ENCODE results near the gene TRAK1. TPM values are rescaled to one million over a fixed set of nuclear protein-coding genes. Genes with fewer than 3 reads are reported as not detected.

Gene TRAK1
- polyA plus RNA-seq, 1 donor (not counting 4 experiments of a cell fraction or from before 2014, with no cell fraction given) = 58.2 TPM

DNA sequence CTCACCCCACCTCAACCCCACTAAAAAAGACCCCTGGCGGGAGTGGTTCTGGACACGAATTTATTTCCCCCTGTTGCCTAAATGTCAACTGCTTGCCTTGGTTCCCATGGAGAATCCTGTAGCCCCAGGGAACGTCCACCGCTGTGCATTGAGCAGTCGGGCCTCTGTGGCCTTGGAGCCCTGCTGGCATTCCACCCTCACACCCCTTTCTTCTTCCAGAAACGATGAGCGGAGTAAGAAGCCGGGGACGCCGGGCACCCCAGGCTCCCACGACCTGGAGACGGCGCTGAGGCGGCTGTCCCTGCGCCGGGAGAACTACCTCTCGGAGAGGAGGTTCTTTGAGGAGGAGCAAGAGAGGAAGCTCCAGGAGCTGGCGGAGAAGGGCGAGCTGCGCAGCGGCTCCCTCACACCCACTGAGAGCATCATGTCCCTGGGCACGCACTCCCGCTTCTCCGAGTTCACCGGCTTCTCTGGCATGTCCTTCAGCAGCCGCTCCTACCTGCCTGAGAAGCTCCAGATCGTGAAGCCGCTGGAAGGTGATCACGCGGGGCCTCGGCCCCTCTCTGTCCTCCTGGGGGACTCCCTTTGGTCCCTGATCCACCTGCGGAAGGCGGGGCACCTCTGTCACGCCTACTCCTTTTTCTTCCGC, 111.2 kb downstream of the TRAK1 start:
- Histone ChIP-seq H3K36me3 (ENCODE audit: control insufficient read depth in 2 of 2, extremely low read depth in 1 of 2, insufficient read depth in 2 of 2, low read length in 2 of 2) (peaks cover 37 to 42% of the 10 kb centered on the region in 2 experiments), H3K9ac (ENCODE audit: control insufficient read depth, extremely low read depth, insufficient read depth, low read length) (no peak overlapping the region), H3K27me3 (ENCODE audit: control insufficient read depth, extremely low read depth, insufficient read depth, low read length) (no peaks in the 10 kb centered on the region), H3K9me3 (ENCODE audit: control insufficient read depth, low read depth, low read length) (no peaks in the 10 kb centered on the region), H3K27ac (ENCODE audit: control insufficient read depth, insufficient read depth, low read length) (no peak overlapping the region), H3K9me1 (ENCODE audit: control insufficient read depth, extremely low read depth, insufficient read depth, low read length) (no peaks in the 10 kb centered on the region), H3K4me1 (ENCODE audit: control insufficient read depth, extremely low read depth, insufficient read depth, low read length) (no peaks in the 10 kb centered on the region), H3K4me3 (ENCODE audit: control insufficient read depth in 2 of 3, extremely low read depth in 1 of 3, insufficient read depth in 2 of 3, low read depth in 1 of 3, low read length in 3 of 3) (no peak overlapping the region), H4K20me1 (ENCODE audit: control insufficient read depth, extremely low read depth, insufficient read depth, low read length) (no peaks in the 10 kb centered on the region), H3K4me2 (ENCODE audit: control insufficient read depth, extremely low read depth, insufficient read depth, low read depth, low read length) (no peak overlapping the region), H2AFZ (ENCODE audit: control insufficient read depth, low read length) (no peak overlapping the region), H3K79me2 (ENCODE audit: control insufficient read depth, insufficient read depth, low read length) (no peaks in the 10 kb centered on the region)
- dilution Hi-C loops (cut with MboI; ENCODE audit: extremely low pct_ligation_motif_present, low sequenced_read_pairs) = no loop called here
- no peak for TF ChIP-seq EZH2 (IDR thresholded peaks at IDR 0.05; ENCODE audit: low read length)
- TF ChIP-seq, protein P1, sequence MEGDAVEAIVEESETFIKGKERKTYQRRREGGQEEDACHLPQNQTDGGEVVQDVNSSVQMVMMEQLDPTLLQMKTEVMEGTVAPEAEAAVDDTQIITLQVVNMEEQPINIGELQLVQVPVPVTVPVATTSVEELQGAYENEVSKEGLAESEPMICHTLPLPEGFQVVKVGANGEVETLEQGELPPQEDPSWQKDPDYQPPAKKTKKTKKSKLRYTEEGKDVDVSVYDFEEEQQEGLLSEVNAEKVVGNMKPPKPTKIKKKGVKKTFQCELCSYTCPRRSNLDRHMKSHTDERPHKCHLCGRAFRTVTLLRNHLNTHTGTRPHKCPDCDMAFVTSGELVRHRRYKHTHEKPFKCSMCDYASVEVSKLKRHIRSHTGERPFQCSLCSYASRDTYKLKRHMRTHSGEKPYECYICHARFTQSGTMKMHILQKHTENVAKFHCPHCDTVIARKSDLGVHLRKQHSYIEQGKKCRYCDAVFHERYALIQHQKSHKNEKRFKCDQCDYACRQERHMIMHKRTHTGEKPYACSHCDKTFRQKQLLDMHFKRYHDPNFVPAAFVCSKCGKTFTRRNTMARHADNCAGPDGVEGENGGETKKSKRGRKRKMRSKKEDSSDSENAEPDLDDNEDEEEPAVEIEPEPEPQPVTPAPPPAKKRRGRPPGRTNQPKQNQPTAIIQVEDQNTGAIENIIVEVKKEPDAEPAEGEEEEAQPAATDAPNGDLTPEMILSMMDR (optimal IDR thresholded peaks at IDR 0.05 in 1 of 3, IDR thresholded peaks at IDR 0.05 in 1 of 3, conservative IDR thresholded peaks at IDR 0.05 in 1 of 3; ENCODE audit: extremely low read depth in 1 of 3, insufficient read depth in 2 of 3, low read length in 3 of 3) = no peak
- DNase-seq (ENCODE audit: low read depth, low spot score) = no peak
- no peak for FAIRE-seq

DNA sequence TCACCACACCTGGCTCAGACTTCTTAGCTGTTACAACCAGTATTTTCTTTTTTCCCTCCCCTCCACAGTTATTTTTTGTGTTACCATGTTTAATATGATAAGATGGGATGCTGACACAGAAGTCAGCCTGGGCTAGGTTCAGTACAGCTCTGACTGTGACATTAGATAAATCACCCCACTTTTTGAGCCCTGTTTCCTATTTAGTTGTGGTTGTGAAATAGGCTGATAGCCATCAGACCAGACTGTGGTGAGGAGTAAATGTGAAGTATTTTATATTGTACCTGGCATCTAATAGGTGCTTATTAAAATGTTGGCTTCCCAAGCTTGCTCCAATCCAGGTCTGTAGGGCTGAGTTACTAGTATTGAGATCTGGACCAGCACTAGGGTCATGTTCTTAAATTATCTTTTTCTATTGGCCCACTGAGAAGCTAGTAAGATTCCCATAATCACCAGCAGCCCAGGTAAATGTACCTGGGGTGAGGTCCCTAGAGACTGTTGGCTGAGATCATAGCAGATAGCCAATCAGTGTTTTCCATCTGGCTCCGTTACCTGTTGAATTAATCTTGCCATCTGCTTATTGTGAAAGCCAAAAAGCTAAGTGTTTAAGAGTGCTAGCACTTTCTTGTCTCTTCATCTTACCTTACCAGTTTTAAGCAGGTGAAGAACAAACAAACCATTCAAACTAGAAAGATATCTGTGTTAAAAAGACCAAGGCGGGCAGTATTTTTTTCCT, 113.9 kb downstream of the TRAK1 start:
- H2AFZ ChIP-seq (ENCODE audit: control insufficient read depth, low read length) = no peak overlapping the region
- H3K9ac ChIP-seq (ENCODE audit: control insufficient read depth, extremely low read depth, insufficient read depth, low read length) = no peak overlapping the region
- no peaks in the 10 kb centered on the region for H3K9me1 ChIP-seq (ENCODE audit: control insufficient read depth, extremely low read depth, insufficient read depth, low read length)
- peak; percentile 44 for FAIRE-seq
- H3K27me3 ChIP-seq (ENCODE audit: control insufficient read depth, extremely low read depth, insufficient read depth, low read length) = no peaks in the 10 kb centered on the region
- no peak overlapping the region for H3K4me2 ChIP-seq (ENCODE audit: control insufficient read depth, extremely low read depth, insufficient read depth, low read depth, low read length)
- H3K9me3 ChIP-seq (ENCODE audit: control insufficient read depth, low read depth, low read length) = no peaks in the 10 kb centered on the region
- no peak for DNase-seq (ENCODE audit: low read depth, low spot score)
- TF ChIP-seq, protein P1 (optimal IDR thresholded peaks at IDR 0.05 in 1 of 3, IDR thresholded peaks at IDR 0.05 in 1 of 3, conservative IDR thresholded peaks at IDR 0.05 in 1 of 3; ENCODE audit: extremely low read depth in 1 of 3, insufficient read depth in 2 of 3, low read length in 3 of 3) = no peak
- TF ChIP-seq EZH2 (IDR thresholded peaks at IDR 0.05; ENCODE audit: low read length) = no peak
- H3K27ac ChIP-seq (ENCODE audit: control insufficient read depth, insufficient read depth, low read length) = no peak overlapping the region
- H4K20me1 ChIP-seq (ENCODE audit: control insufficient read depth, extremely low read depth, insufficient read depth, low read length) = no peaks in the 10 kb centered on the region
- H3K79me2 ChIP-seq (ENCODE audit: control insufficient read depth, insufficient read depth, low read length) = no peaks in the 10 kb centered on the region
- H3K36me3 ChIP-seq (ENCODE audit: control insufficient read depth in 2 of 2, extremely low read depth in 1 of 2, insufficient read depth in 2 of 2, low read length in 2 of 2) = peaks cover 35 to 37% of the 10 kb centered on the region in 2 experiments
- H3K4me1 ChIP-seq (ENCODE audit: control insufficient read depth, extremely low read depth, insufficient read depth, low read length) = no peaks in the 10 kb centered on the region
- H3K4me3 ChIP-seq (ENCODE audit: control insufficient read depth in 2 of 3, extremely low read depth in 1 of 3, insufficient read depth in 2 of 3, low read depth in 1 of 3, low read length in 3 of 3) = no peak overlapping the region
- dilution Hi-C loops (cut with MboI; ENCODE audit: extremely low pct_ligation_motif_present, low sequenced_read_pairs) = no loop called here
